NCI-H146 (cell line): Measurements from ENCODE around the gene M6PR.
A peak's percentile ranks its signal among the peaks of the same experiment; 100 is the strongest.
"Not testable (repeated sequence)": the region's sequence is repeated elsewhere in the genome, so short reads cannot be mapped to it uniquely, and the experiment has no call there.

Source experiments
- DNase-seq: peaks from one replicate; lab custom pipeline; 2025; lab: John Stamatoyannopoulos, UW

Gene M6PR

DNA sequence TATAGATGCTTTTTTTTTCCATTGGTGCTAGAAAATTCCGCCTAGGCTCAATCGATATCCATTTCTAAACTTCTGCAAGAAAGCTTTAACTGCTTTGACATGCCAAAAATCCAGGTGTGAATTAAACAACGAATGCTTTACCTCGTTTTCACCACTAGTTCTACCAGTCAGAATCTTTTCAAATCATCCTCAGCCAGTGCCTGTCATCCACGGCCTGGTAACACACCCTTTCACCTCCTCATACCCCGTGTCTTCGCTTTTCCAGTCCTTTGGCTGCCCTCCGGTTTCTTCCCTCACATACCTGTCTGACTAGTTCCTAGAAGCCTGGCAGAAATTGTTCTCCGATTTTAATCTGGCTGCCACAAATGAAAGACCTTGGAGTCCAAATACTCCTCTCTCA lies 36.5 kb downstream of the M6PR start:
- DNase-seq = peak; percentile 82

DNA sequence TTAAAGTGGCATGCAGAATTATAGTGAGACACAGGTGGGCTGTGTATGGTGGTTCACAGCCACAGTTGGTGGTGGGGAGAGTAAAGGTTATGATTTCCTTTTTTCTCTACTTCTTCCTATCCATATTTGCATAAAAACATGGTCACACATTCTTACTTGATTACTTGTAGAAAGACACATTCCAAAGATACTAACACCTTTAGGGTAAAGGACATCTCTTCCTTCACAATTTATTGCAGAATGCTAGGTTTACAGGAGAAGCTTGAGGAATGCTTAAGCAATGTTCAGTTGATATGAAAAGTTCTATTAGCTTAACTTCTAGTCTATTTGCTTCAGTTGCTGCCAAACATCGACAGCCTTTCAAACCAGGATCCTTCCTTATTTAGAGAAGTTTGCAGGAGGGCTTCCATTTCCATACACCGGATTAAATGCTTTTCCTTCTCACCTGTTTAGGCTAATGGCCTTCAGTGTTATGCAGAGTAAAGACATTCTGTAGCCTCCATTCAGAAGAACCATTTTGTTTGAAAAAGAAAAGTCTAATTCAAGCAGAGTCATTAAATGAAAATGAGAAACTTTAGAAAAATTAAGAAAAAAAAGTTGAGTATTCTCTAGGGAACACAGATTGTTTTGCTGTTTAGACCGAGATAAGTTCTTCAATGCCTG lies 37.7 kb downstream of the M6PR start:
- no peak for DNase-seq

DNA sequence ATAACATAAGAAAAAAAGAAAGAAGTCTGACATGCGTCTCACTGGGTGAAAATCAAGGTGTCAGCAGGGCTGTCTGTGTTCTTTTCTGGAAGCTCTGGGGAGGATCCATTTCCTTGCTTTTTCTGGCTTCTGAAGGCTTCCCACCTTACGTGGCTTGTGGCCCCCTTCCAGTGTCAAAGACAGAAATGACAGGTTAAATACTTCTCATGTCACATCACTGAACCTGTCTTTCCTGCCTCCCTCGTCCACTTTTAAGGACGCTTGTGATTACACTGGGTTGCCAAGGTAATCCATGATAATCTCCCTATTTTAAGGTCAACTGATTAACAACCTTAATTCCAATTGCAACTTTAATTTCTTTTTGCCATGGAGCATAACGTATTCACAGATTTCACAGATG lies 39.7 kb downstream of the M6PR start:
- no peak for DNase-seq

DNA sequence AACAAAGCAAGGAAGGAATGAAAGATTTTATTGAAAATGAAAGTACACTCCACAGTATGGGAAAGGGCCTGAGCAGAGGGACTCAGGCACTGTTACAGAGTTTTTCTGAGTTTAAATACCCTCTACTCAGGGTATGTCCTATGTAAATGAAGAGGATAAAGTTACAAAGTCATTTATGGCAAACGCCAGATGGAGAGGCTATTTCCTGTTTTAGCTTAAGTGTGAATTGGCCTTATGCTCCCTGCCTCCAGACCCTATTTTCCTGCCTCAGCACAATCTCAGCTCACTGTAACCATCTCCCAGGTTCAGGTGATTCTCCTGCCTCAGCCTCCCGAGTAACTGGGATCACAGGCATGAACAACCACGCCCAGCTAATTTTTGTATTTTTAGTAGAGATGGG lies 41.9 kb downstream of the M6PR start:
- no peak for DNase-seq

DNA sequence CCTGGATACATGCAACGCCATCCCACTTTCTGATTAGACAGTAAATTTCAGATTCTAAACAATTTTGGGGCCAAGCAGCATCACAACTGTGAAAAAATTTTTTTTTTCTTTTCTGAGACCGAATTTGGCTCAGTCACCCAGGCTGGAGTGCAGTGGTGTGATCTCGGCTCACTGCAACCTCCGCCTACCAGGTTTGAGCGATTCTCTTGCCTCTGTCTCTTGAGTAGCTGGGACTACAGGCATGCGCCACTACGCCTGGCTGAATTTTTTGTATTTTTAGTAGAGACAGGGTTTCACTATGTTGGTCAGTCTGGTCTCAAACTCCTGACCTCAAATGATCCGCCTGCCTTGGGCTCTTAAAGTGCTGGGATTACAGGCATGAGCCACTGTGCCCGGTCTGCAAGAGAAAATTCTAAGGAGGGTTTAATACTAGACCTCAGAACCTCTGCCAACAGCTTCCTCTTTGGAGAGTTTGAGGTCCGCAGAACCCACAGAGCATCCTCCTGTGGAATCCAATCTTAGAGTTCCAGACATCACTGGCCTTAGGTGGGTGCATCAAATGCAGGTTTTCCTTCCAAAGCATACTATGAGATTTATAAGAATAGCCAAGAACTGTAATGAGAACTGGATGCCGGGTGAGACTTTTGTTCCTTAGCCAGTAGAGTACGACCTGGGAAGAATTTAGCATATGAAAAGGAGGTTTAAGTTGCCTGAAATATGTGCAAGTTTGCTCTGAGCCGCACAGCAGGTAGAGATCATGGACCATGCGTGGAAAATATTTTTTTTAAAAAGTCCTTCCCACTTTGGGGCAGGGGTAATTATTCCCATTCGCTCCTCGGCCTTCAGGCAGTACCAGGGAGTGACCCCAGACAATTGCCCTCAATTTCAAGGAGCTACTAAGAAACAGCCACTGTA lies 42.9 kb downstream of the M6PR start:
- DNase-seq = no peak

DNA sequence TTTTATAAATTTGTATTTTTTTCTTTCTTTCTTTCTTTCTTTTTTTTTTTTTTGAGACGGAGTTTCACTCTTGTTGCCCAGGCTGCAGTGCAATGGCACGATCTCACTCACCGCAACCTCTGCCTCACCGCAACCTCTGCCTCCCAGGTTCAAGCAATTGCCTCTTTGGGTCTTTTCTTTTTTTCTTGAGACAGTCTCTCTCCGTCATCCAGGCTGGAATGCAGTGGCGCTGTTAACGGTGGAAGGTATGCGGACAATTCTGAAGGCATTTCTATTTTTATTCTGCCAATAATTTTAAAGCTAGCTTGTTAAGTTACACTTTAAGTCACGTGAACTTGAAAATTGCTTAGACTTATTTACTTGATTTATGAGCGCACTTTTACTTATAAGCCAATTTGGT lies 43.9 kb downstream of the M6PR start:
- no peak for DNase-seq

DNA sequence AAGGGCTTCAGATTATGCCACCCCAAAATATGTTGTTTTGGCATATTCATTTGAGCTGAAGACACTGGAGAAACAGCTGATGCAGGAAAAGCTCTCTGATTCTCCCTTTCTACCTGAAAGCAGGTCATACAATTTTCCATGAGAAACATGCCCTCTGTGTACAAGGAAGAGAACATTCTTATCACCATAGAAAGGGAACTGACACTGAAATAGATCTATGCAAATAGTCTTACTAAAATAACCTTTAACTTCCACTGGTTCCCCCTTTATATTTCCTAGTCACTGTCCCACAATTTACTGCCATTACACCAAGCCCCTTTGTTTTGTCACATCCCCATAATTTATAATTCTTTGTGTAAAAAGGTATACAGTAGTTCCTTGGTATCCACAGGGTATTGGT lies 44.8 kb downstream of the M6PR start:
- no peak for DNase-seq

DNA sequence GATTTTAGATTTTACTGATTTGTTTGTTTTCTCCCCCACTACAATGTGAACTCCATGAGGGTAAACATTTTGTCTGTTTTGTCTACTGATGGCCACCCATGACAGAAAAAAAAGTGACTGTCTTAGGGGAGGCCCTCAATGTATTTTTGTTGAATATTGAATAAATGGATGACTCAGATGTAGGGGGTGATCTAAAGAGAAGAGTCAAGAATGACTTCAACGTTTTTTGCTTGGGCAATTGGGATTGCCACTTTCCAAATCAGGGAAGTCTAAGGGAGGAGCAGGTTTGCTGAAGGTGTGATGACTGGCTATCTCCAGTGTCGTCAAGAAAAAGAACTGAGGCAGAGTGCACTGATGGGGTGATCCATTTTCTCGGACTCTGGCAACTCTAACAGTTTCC lies 45.8 kb downstream of the M6PR start:
- DNase-seq = no peak

DNA sequence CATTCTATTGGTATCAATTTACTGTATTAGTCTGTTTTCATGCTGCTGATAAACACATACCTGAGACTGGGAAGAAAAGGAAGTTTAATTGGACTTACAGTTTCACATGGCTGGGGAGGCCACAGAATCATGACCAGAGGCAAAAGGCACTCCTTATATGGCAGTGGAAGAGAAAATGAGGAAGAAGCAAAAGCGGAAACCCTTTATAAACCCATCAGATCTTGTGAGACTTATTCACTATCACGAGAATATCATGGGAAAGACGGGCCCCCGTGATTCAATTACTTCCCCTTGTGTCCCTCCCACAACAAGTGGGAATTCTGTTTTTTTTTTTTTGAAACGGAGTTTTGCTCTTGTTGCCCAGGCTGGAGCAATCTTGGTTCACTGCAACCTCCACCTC lies 46.7 kb downstream of the M6PR start:
- DNase-seq = not testable (repeated sequence)

DNA sequence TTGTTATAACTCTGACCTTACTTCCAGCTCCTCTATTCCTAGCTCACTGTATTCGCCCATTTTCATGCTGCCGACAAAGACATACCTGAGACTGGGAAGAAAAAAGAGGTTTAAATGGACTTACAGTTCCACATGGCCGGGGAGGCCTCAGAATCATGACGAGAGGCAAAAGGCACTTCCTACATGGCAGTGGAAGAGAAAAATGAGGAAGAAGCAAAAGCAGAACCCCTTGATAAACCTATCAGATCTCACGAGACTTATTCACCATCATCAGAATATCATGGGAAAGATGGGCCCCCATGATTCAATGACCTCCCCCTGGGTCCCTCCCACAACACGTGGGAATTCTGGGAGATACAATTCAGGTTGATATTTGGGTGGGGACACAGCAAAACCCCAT lies 49.6 kb downstream of the M6PR start:
- DNase-seq = no peak

DNA sequence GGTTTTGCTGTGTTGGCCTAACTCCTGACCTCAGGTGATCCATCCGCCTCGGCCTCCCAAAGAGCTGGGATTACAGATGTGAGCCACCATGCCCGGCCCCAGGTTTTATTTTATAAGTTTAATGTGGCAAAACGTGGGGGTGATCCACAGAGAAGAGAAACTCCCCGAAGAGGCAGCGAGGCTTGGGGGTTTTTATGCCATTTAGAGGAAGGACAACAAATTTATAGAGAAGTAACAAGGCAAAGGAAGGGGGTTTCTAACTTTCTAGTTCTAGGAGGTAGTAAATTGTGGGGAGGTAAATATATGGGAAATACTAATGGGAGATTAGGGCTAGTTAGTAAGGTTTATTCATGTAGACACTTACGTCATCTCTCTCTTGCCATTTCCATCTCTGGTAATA lies 52.4 kb downstream of the M6PR start:
- DNase-seq = no peak

DNA sequence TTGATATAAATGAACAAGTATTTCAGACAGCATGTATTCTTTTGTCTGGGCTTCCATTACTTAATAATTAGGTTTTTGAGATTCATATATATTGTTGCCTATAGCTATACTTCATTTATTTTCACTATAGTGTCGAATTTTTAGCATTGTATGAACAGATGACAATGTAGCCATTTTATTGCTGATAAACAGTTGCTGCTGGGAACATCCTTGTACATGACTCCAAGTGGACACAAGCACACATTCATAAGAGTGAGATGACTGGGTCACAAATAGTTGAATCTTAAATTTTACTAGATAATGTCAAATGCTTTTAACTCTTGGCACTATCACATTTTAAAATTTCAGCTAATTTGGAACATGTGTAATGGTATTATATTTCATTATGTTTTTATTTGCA lies 54.5 kb downstream of the M6PR start:
- no peak for DNase-seq

DNA sequence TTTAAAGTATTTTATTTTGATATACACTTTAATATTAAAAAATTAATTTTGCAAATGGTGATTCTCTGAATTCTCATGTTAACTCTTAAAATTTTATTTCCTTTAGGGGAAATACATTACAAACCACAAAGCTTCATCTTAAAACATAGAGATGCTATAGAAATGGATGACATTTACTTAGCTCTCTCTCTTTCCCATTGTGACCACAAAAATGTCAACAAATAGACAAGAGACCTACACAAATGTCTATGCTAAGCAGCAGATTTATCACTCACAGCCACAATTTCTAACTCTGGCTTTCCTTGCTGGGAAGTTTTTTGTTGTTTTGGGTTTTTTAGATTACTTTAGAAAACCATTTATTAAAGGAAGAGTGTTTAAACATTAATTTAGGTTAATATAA lies 55.1 kb downstream of the M6PR start:
- no peak for DNase-seq

DNA sequence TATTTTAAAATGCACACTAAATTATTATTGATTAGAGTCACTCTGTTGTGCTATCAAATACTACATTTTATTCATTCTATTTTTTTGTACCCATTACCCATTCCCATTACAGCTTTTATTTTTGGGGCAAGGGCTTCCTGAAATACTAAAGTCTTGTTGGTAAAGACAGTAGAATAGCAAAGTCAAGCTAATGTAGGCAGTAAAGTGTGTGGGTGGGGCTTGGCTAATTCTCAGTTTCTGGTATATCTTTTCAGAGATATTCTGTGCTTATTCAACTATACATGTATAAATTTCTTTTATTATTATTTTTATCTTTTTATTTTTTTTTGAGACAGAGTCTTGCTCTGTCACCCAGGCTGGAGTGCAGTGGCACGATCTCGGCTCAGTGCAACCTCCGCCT lies 57.5 kb downstream of the M6PR start:
- DNase-seq = no peak
